CD4-positive, CD25-positive, alpha-beta regulatory T cell (primary cell): ENCODE results near the gene ATP13A3. TPM values are rescaled to one million over a fixed set of nuclear protein-coding genes. Genes with fewer than 3 reads are reported as not detected.

ENCODE experiments used
- ATAC-seq, 2 donors: fragments of 150-1000 bp; cut with Tn5 transposase; one replicate each; pipeline ENCODE4 v1.10.0; 2021; ENCODE audit warnings: low read depth in 2 of 2, moderate number of reproducible peaks in 2 of 2, moderate library complexity in 1 of 2
- DNase-seq, 3 donors: peaks; one replicate each; pipeline versions ENCODE4 v3.0.0 to v3.0.0-alpha.2; 2012 to 2022; ENCODE audit warnings: mixed read lengths in 1 of 3
- H3K27ac ChIP-seq: one replicate; pipeline ENCODE4 v1.7.0; 2013; ENCODE audit warnings: mild to moderate bottlenecking, low read length; ENCODE audit not compliant: insufficient read depth, poor library complexity, severe bottlenecking
- H3K27me3 ChIP-seq: one replicate; pipeline ENCODE4 v1.7.0; 2013; ENCODE audit warnings: low read length; ENCODE audit not compliant: control insufficient read depth, insufficient read depth
- H3K36me3 ChIP-seq: one replicate; pipeline ENCODE4 v1.7.0; 2013; ENCODE audit warnings: mild to moderate bottlenecking, low read length, moderate library complexity; ENCODE audit not compliant: control insufficient read depth, insufficient read depth
- H3K4me1 ChIP-seq: 2 replicates; pipeline ENCODE4 v1.7.0; 2013; ENCODE audit warnings: mild to moderate bottlenecking, low read length; ENCODE audit not compliant: insufficient read depth, control insufficient read depth, poor library complexity, severe bottlenecking
- H3K4me3 ChIP-seq: one replicate; pipeline ENCODE4 v1.7.0; 2013; ENCODE audit warnings: low read depth, mild to moderate bottlenecking, low read length, moderate library complexity
- H3K9me3 ChIP-seq, 2 experiments: 1 replicate in 1 of 2; 2 replicates in 1 of 2; pipeline ENCODE4 v1.7.0; 2013; ENCODE audit warnings: low read length in 2 of 2, mild to moderate bottlenecking in 1 of 2, moderate library complexity in 1 of 2; ENCODE audit not compliant: control insufficient read depth in 2 of 2
- H3K27ac Mint-ChIP-seq, 3 donors: one replicate each; pipeline ENCODE4 v1.8.0; 2020 to 2022; ENCODE audit warnings: mild to moderate bottlenecking in 3 of 3, mixed read lengths in 3 of 3, moderate library complexity in 2 of 3
- H3K27me3 Mint-ChIP-seq: one replicate; pipeline ENCODE4 v1.8.0; 2022; ENCODE audit warnings: mild to moderate bottlenecking, mixed read lengths
- H3K36me3 Mint-ChIP-seq: one replicate; pipeline ENCODE4 v1.8.0; 2020; ENCODE audit warnings: mixed read lengths
- H3K4me1 Mint-ChIP-seq, 4 donors: one replicate each; pipeline ENCODE4 v1.8.0; 2020 to 2022; ENCODE audit warnings: mixed read lengths in 4 of 4, mild to moderate bottlenecking in 1 of 4
- H3K4me3 Mint-ChIP-seq, 4 donors: one replicate each; pipeline ENCODE4 v1.8.0; 2020 to 2022; ENCODE audit warnings: mild to moderate bottlenecking in 4 of 4, mixed read lengths in 4 of 4, moderate library complexity in 3 of 4
- H3K9me3 Mint-ChIP-seq, 7 donors: one replicate each; pipeline ENCODE4 v1.8.0; 2020 to 2022; ENCODE audit warnings: mixed read lengths in 7 of 7, mild to moderate bottlenecking in 3 of 7, moderate library complexity in 2 of 7
- polyA plus RNA-seq, 4 donors: library from polyadenylated mRNA; unstranded; fragments of 300-500 nt; fragmentation: Illumina TruSeq; gene quantifications; one replicate each; pipeline ENCODE4 v1.2.3, GENCODE V29; 2021
- total RNA-seq: library from RNA; stranded (reverse); gene quantifications from one replicate; pipeline ENCODE4 v1.2.3, GENCODE V29; 2022

ATP13A3 gene
- total and polyA plus RNA-seq, 5 donors from 2014 or later: 8.6 to 114 (median 16.0) TPM

- H3K27ac ChIP-seq: no peak overlapping the region
- no peaks in the 10 kb centered on the region for H3K9me3 Mint-ChIP-seq
- no peaks in the 10 kb centered on the region for H3K4me1 ChIP-seq
- peaks cover 15% of the 10 kb centered on the region for H3K27me3 Mint-ChIP-seq
- no peak for ATAC-seq
- H3K4me1 Mint-ChIP-seq: peaks cover 0 to 2% (median 0%) of the 10 kb centered on the region in 4 donors
- H3K27ac Mint-ChIP-seq: no peak overlapping the region
- H3K9me3 ChIP-seq: no peaks in the 10 kb centered on the region
- H3K4me3 ChIP-seq: no peak overlapping the region
- no peaks in the 10 kb centered on the region for H3K36me3 ChIP-seq
- no peaks in the 10 kb centered on the region for H3K36me3 Mint-ChIP-seq
- H3K27me3 ChIP-seq: no peaks in the 10 kb centered on the region
- H3K4me3 Mint-ChIP-seq: no peak overlapping the region
- DNase-seq: no peak
Measured at GRCh38 chr3:194357681-194358080, 129.1 kb downstream of the ATP13A3 start.

- Histone ChIP-seq H3K4me1 (no peaks in the 10 kb centered on the region), H3K4me3 (no peak overlapping the region), H3K27ac (no peak overlapping the region), H3K9me3 (no peaks in the 10 kb centered on the region), H3K27me3 (no peaks in the 10 kb centered on the region), H3K36me3 (no peaks in the 10 kb centered on the region)
- no peaks in the 10 kb centered on the region for H3K36me3 Mint-ChIP-seq
- H3K4me3 Mint-ChIP-seq: no peak overlapping the region
- ATAC-seq: no peak
- peaks cover 15% of the 10 kb centered on the region for H3K27me3 Mint-ChIP-seq
- no peak for DNase-seq
- H3K4me1 Mint-ChIP-seq: no peaks in the 10 kb centered on the region
- H3K9me3 Mint-ChIP-seq: no peaks in the 10 kb centered on the region
- no peak overlapping the region for H3K27ac Mint-ChIP-seq
Measured at GRCh38 chr3:194355379-194355778, 131.4 kb downstream of the ATP13A3 start.

DNA sequence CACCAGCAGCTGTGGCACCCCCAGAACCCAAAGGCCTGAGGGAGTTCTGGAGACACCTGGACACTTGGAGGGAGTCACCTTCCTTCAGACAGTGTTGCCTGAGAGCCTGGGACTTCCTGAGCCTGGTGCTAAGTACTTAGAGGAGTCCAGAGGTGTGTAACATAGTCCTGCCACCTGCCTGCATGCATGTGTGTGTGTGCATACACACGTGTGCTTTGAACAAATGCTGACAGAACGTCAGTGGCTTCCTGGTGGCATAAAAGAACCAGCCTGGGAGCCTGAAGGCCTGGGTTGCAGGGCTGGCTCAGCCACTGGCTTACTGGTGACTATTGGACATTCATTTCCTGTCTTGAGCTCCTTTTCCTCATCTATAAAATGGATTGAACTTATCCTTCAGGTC is 132.5 kb downstream of the ATP13A3 start:
- Histone ChIP-seq H3K9me3 (no peaks in the 10 kb centered on the region), H3K4me1 (no peaks in the 10 kb centered on the region), H3K4me3 (no peak overlapping the region), H3K36me3 (no peaks in the 10 kb centered on the region), H3K27ac (no peak overlapping the region), H3K27me3 (no peaks in the 10 kb centered on the region)
- Mint-ChIP-seq H3K4me3 (no peak overlapping the region), H3K27me3 (peaks cover 15% of the 10 kb centered on the region), H3K27ac (no peak overlapping the region), H3K4me1 (no peaks in the 10 kb centered on the region), H3K9me3 (no peaks in the 10 kb centered on the region), H3K36me3 (no peaks in the 10 kb centered on the region)
- no peak for DNase-seq
- no peak for ATAC-seq

Other genes starting within 250 kb of the ATP13A3 start
- gene CPN2, start 135.7 kb downstream of the ATP13A3 start, total RNA-seq: not detected
- gene CPN2, start 135.7 kb downstream of the ATP13A3 start, polyA plus RNA-seq: not detected
- gene LRRC15, start 117.3 kb downstream of the ATP13A3 start, total RNA-seq: not detected
- gene LRRC15, start 117.3 kb downstream of the ATP13A3 start, polyA plus RNA-seq: not detected
- gene GP5, start 87.7 kb downstream of the ATP13A3 start, total RNA-seq: 1.4 TPM
- gene GP5, start 87.7 kb downstream of the ATP13A3 start, polyA plus RNA-seq: 1 to 10 TPM in 2 of 4 donors, under 1 TPM in 2; 0.41 to 2.7 (median 1.2) TPM
- gene TMEM44, start 146.4 kb upstream of the ATP13A3 start, total RNA-seq: 5.5 TPM
- gene TMEM44, start 146.4 kb upstream of the ATP13A3 start, polyA plus RNA-seq: 1 to 10 TPM in 1 of 4 donors, under 1 TPM in 3; 0.41 to 1.1 (median 0.66) TPM
- 50.5 TPM for gene LSG1, start 185.2 kb upstream of the ATP13A3 start, total RNA-seq
- 10 to 100 TPM; 12.1 to 23.3 (median 17.9) TPM for gene LSG1, start 185.2 kb upstream of the ATP13A3 start, polyA plus RNA-seq
- gene FAM43A, start 198.9 kb upstream of the ATP13A3 start, total RNA-seq: 4.8 TPM
- gene FAM43A, start 198.9 kb upstream of the ATP13A3 start, polyA plus RNA-seq: 1 to 10 TPM; 4.8 to 9.4 (median 7.4) TPM